GM13977 (cell line): ENCODE measurements around the gene CLEC16A.

Experiments used
- DNase-seq: peaks from one replicate; pipeline ENCODE4 v3.0.0; 2012; ENCODE audit warnings: low spot score
- CTCF ChIP-seq: IDR thresholded peaks from 2 replicates; pipeline ENCODE4 v1.5.1; 2012; ENCODE audit warnings: mild to moderate bottlenecking, control low read depth; ENCODE audit not compliant: insufficient read depth; ENCODE audit errors: extremely low read depth, missing control alignments
- in situ Hi-C: fragments of 300-500 bp; cut with MboI; formaldehyde crosslinking; loops from one replicate; pipeline ENCODE4 v1.12.0; 2022; ENCODE audit warnings: low sequenced_read_pairs, low pct_unique_long_range_greater_than_20kb, mixed read lengths, inconsistent platforms; ENCODE audit not compliant: unreplicated experiment

The CLEC16A gene

GRCh38 chr16:10935226-10935915 lies 9.0 kb upstream of the CLEC16A start:
- in situ Hi-C loops: no loop called here
- TF ChIP-seq CTCF: no peak
- no peak for DNase-seq

DNA sequence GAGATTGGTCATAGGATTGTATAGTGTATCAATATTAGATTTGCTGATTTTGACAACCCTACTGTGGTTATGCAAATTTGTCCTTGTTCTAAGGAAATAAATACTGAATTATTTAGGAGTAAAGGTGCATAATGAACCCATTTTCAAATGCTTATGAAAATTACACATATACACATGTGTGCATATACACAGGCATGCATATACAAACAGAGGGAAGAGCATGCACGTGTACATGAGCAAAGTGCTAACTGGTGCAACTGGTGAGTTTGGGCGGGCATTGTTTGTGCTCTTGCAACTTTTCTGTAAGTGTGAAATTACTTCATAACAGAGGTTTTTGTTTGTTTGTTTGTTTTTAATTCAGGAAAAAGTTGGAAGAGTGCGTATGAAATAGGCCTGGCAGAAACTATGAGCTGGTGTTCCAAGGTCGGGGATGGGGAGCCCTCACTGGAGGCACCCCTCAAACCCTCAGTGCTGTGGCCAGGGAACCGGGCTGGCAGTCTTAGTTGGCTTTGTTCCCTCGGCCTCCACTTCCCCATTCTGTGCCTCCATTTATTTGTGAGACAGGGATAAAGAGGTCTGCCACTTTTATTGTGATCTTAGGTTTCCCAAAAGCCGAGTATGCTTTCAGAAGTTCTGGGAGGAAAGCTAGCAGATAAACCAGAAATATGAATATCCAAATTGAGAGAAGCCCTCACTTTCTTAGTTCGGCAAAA lies 7.9 kb upstream of the CLEC16A start:
- in situ Hi-C loops: no loop called here
- TF ChIP-seq CTCF: no peak
- DNase-seq: no peak

DNA sequence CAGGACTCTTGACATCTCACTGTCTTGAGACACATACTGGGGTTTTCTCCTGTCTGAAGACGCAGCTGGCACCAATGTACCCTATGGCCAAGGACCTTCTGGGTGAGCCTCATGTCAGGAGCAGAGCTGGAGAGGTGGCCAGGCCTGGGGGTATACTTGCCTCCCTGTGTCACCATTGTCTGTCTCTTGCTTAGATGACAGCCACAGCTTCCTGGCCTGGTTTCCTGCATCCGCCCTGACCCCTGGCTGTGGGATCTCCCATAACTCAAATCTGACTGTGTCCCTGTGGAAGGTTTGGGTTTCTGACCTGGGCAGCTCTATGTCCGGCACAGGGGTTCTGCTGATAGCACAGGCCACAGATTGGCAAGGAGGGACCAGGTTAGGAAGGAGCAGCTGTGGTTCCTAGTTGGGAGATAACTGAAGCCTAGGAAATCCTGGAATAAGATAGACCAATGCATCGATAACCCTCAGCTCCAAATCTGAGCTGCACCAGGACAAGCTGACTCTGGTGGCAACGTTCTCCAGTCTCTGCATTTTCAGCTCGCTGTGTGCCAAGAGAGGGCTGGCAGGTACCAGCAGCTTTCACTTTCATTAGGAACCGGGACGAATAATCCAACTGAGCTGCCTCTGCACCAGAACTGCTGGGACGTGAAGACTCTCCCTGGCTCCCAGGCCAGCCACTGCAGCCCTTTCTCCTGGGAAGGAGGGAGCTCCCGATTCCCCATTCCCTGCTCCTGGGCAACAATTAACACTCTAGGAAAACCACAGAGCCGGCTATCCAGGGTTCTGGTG lies 7.1 kb upstream of the CLEC16A start:
- DNase-seq: no peak
- no peak for TF ChIP-seq CTCF
- in situ Hi-C loops: no loop called here

DNA sequence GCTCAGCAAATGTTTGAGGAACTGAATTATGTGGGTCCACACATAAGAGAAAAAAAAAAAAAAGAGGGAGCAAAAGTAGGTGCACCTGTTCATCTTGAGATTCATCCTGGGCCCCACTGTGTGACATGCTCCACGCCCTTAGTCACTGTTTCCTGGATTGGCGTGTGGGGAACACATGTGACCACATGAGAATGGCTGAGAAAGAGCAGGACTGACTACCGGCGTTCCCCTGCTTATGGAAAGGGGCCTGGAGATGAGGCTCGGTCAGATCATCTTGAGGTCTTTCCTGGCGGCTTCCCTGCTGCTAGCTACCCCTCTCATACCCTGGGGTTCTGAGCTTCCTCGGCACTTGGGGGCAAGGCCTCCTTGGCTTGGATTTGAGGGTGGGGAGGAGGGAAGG lies 6.0 kb upstream of the CLEC16A start:
- in situ Hi-C loops: no loop called here
- no peak for DNase-seq
- no peak for TF ChIP-seq CTCF

DNA sequence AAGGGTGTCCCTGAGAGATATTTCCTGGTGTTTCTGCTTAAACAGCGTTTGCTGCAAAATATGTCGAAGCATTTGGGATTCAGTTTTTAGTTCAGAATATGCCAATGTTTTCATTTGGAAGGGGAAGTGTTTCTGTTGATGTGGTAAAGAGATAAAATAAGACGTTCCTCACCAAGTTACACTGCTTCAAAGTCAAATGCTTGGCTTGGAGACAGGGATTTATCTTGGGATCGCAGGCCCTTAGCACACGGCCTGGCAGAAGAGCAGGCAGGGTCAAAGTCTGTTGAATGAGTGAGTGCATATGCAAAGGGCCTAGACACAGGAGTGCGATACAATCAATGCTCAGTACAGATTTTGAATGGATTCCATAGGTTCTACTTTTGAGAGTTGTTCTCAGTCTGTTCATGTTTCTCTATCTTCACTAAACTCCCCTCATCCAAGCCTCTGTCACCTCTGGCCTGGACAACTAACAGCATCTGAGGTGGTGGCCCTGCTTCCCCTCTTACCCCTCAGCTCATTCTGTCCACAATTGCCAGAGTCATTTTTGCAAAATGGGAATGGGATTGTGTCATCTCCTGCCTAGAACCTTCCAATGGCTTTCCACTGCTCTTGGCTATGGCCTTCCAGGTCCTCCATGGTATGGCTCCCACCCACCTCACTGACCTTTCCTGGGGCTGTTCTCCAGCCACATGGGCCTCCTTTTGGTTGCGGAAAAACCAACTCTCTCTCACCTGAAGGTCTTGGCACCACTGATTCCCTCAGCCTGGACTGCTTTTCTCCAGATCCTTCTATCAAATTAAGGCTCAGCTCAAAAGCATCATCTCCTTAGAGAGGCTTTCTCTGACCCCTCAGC lies 5.3 kb upstream of the CLEC16A start:
- in situ Hi-C loops: no loop called here
- DNase-seq: no peak
- no peak for TF ChIP-seq CTCF
